ENCODE results near the gene ARAP3. TPM values are rescaled to one million over a fixed set of nuclear protein-coding genes. Genes with fewer than 3 reads are reported as not detected.

The ARAP3 gene
- total and polyA plus RNA-seq, 2 donors (not counting 1 experiment from before 2014, with no cell fraction given): 0.34 to 3.7 TPM

DNA sequence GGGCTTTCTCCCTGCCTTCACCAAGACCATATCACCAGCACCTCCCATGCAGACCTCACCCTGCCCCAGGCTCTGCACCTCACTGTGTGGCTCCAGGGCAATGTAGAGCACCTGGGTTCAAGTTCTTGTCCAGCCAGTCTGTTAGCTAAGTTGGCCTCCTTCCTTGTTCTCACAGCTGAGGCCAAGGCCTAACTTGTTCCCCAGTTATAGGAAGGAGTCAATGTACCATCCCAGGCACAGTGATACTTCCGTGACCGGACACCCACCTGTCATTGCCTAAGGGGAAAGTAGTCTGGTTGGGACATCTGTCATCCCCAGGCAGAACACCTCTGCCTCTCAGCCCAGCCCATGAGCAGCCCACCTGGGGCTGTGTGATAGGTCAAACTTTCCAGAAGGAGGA is 14.4 kb upstream of the ARAP3 start:
- H3K4me1 ChIP-seq (ENCODE audit: control insufficient read depth in 2 of 2, insufficient read depth in 2 of 2, low read length in 2 of 2): peaks cover 13 to 25% of the 10 kb centered on the region in 2 donors
- ATAC-seq (ENCODE audit: low read depth): no peak
- no peak overlapping the region for H3K4me3 ChIP-seq (ENCODE audit: control extremely low read depth in 1 of 5, extremely low read depth in 1 of 5, insufficient read depth in 1 of 5, low read depth in 2 of 5, low read length in 4 of 5)
- ChIA-PET CTCF (interaction anchor here (4.1 to 10.3 kb wide), 2 partner anchors 183 to 264 kb away, joined by 40 to 198 read pairs; partner anchors contain the start of genes PCDH1 and PCDH12), POLR2A (no interaction called here)
- no peak overlapping the region for H3K4me3 Mint-ChIP-seq
- peaks cover 80% of the 10 kb centered on the region for H3K27me3 Mint-ChIP-seq
- H3K79me2 ChIP-seq (ENCODE audit: control insufficient read depth, insufficient read depth, low read length): no peaks in the 10 kb centered on the region
- intact Hi-C loops (cut with micrococcal nuclease): no loop called here
- no peaks in the 10 kb centered on the region for H3K9me3 ChIP-seq (ENCODE audit: control extremely low read depth in 1 of 3, control insufficient read depth in 2 of 3, insufficient read depth in 1 of 3, low read length in 2 of 3)
- no peak overlapping the region for H3K27ac Mint-ChIP-seq
- WGBS (ENCODE audit: insufficient coverage): no CpG with 5 or more reads among the region's 2 CpGs
- no peak overlapping the region for H3K4me2 ChIP-seq (replicated peaks; ENCODE audit: low read depth, low read length, poor library complexity, severe bottlenecking)
- no peak overlapping the region for H3K27ac ChIP-seq (ENCODE audit: low read length in 2 of 2)
- TF ChIP-seq, protein P1, sequence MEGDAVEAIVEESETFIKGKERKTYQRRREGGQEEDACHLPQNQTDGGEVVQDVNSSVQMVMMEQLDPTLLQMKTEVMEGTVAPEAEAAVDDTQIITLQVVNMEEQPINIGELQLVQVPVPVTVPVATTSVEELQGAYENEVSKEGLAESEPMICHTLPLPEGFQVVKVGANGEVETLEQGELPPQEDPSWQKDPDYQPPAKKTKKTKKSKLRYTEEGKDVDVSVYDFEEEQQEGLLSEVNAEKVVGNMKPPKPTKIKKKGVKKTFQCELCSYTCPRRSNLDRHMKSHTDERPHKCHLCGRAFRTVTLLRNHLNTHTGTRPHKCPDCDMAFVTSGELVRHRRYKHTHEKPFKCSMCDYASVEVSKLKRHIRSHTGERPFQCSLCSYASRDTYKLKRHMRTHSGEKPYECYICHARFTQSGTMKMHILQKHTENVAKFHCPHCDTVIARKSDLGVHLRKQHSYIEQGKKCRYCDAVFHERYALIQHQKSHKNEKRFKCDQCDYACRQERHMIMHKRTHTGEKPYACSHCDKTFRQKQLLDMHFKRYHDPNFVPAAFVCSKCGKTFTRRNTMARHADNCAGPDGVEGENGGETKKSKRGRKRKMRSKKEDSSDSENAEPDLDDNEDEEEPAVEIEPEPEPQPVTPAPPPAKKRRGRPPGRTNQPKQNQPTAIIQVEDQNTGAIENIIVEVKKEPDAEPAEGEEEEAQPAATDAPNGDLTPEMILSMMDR (IDR thresholded peaks at IDR 0.05): no peak
- no peak for TF ChIP-seq EZH2 (IDR thresholded peaks at IDR 0.05; ENCODE audit: borderline replicate concordance, insufficient read depth, low read depth, low read length, poor library complexity, severe bottlenecking)
- no peaks in the 10 kb centered on the region for H3K36me3 ChIP-seq (replicated peaks in 1 of 2; ENCODE audit: control extremely low read depth in 1 of 2, control insufficient read depth in 1 of 2, extremely low read depth in 1 of 2, insufficient read depth in 2 of 2, low read length in 1 of 2)
- H4K20me1 ChIP-seq (ENCODE audit: control insufficient read depth, insufficient read depth, low read length, poor library complexity, severe bottlenecking): no peaks in the 10 kb centered on the region
- H3K27me3 ChIP-seq (replicated peaks in 1 of 4; ENCODE audit: control extremely low read depth in 1 of 4, control insufficient read depth in 3 of 4, insufficient read depth in 4 of 4, low read length in 3 of 4): peaks cover 0 to 71% (median 47%) of the 10 kb centered on the region in 4 experiments
- no peak for DNase-seq
- no peak overlapping the region for H3K9ac ChIP-seq (ENCODE audit: low read length)
- no peaks in the 10 kb centered on the region for H3K9me3 Mint-ChIP-seq (ENCODE audit: insufficient read depth)
- no peak overlapping the region for H2AFZ ChIP-seq (ENCODE audit: insufficient read depth, low read depth, low read length, poor library complexity, severe bottlenecking)
- H3K4me1 Mint-ChIP-seq: peaks cover 12% of the 10 kb centered on the region

GRCh38 chr5:141695627-141696215 is 13.7 kb upstream of the ARAP3 start:
- no peak for TF ChIP-seq EZH2 (IDR thresholded peaks at IDR 0.05; ENCODE audit: borderline replicate concordance, insufficient read depth, low read depth, low read length, poor library complexity, severe bottlenecking)
- TF ChIP-seq, protein P1 (IDR thresholded peaks at IDR 0.05): no peak
- Histone ChIP-seq H3K36me3 (replicated peaks in 1 of 2; ENCODE audit: control extremely low read depth in 1 of 2, control insufficient read depth in 1 of 2, extremely low read depth in 1 of 2, insufficient read depth in 2 of 2, low read length in 1 of 2) (no peaks in the 10 kb centered on the region), H3K4me2 (replicated peaks; ENCODE audit: low read depth, low read length, poor library complexity, severe bottlenecking) (no peak overlapping the region), H4K20me1 (ENCODE audit: control insufficient read depth, insufficient read depth, low read length, poor library complexity, severe bottlenecking) (no peaks in the 10 kb centered on the region), H3K27ac (ENCODE audit: low read length in 2 of 2) (no peak overlapping the region), H3K79me2 (ENCODE audit: control insufficient read depth, insufficient read depth, low read length) (no peaks in the 10 kb centered on the region), H2AFZ (ENCODE audit: insufficient read depth, low read depth, low read length, poor library complexity, severe bottlenecking) (no peak overlapping the region), H3K9ac (ENCODE audit: low read length) (no peak overlapping the region), H3K27me3 (replicated peaks in 1 of 4; ENCODE audit: control extremely low read depth in 1 of 4, control insufficient read depth in 3 of 4, insufficient read depth in 4 of 4, low read length in 3 of 4) (peaks cover 0 to 67% (median 40%) of the 10 kb centered on the region in 4 experiments), H3K9me3 (ENCODE audit: control extremely low read depth in 1 of 3, control insufficient read depth in 2 of 3, insufficient read depth in 1 of 3, low read length in 2 of 3) (no peaks in the 10 kb centered on the region), H3K4me1 (ENCODE audit: control insufficient read depth in 2 of 2, insufficient read depth in 2 of 2, low read length in 2 of 2) (peaks cover 8 to 18% of the 10 kb centered on the region in 2 donors), H3K4me3 (ENCODE audit: control extremely low read depth in 1 of 5, extremely low read depth in 1 of 5, insufficient read depth in 1 of 5, low read depth in 2 of 5, low read length in 4 of 5) (no peak overlapping the region)
- ChIA-PET CTCF (interaction anchor here (4.1 to 10.3 kb wide), 2 partner anchors 183 to 264 kb away, joined by 40 to 198 read pairs; partner anchors contain the start of genes PCDH1 and PCDH12), POLR2A (no interaction called here)
- ATAC-seq (ENCODE audit: low read depth): no peak
- H3K27me3 Mint-ChIP-seq: peaks cover 82% of the 10 kb centered on the region
- 90% methylated on average over 3 of the region's 11 CpGs for WGBS (ENCODE audit: insufficient coverage)
- no peak for DNase-seq
- H3K4me3 Mint-ChIP-seq: no peak overlapping the region
- intact Hi-C loops (cut with micrococcal nuclease): no loop called here
- H3K9me3 Mint-ChIP-seq (ENCODE audit: insufficient read depth): no peaks in the 10 kb centered on the region
- H3K27ac Mint-ChIP-seq: no peak overlapping the region
- peaks cover 7% of the 10 kb centered on the region for H3K4me1 Mint-ChIP-seq

Data from B cell (primary cell).